Endothelial cell of umbilical vein (primary cell): ENCODE results near the gene TMEM184B. TPM values are rescaled to one million over a fixed set of nuclear protein-coding genes. Genes with fewer than 3 reads are reported as not detected.

Source experiments
- BruUV-seq: library from RNA; stranded (reverse); fragments of 400-500 nt; replicated peaks from 2 replicates; lab custom pipeline; 2021; lab: Mats Ljungman, UMichigan
- CTCF ChIA-PET: fragments of 300-600, 350-600 bp; sonication (Branson Sonifier 250); formaldehyde crosslinking; loops from one replicate; lab custom pipeline; 2021; ENCODE audit warnings: antibody characterized with exemption, inconsistent platforms; lab: Charles Lee
- POLR2A ChIA-PET: fragments of 300-600, 350-600 bp; sonication (Branson Sonifier 250); formaldehyde crosslinking; loops from one replicate; lab custom pipeline; 2021; ENCODE audit warnings: antibody characterized with exemption, inconsistent platforms; lab: Charles Lee
- DNase-seq: peaks from one replicate; pipeline ENCODE4 v3.0.0-alpha.2; 2011; ENCODE audit warnings: low read depth, low spot score
- FAIRE-seq: peaks from 2 replicates; lab custom pipeline; 2011; peaks lifted over from hg19 to GRCh38; lab: Jason Lieb, UNC
- H2AFZ ChIP-seq: 2 replicates; pipeline ENCODE4 v1.6.0; 2012; ENCODE audit warnings: low read depth, low read length, control low read depth, inconsistent platforms
- H3K27ac ChIP-seq: 2 replicates; pipeline ENCODE4 v1.5.1; 2011; ENCODE audit warnings: low read depth, mild to moderate bottlenecking, control low read depth, low read length, moderate library complexity; ENCODE audit not compliant: insufficient read depth
- H3K27me3 ChIP-seq, 2 experiments: 2 replicates each; pipeline versions ENCODE4 v1.6.0 to v1.6.1; 2011; ENCODE audit warnings: low read length in 2 of 2, mixed read lengths in 1 of 2; ENCODE audit not compliant: control insufficient read depth in 2 of 2, insufficient read depth in 2 of 2
- H3K36me3 ChIP-seq, 2 experiments: 2 replicates in 1 of 2; 3 replicates in 1 of 2; pipeline ENCODE4 v1.5.1; 2011; ENCODE audit warnings: low read length in 2 of 2, mild to moderate bottlenecking in 1 of 2, moderate library complexity in 1 of 2; ENCODE audit not compliant: control insufficient read depth in 2 of 2, insufficient read depth in 2 of 2; ENCODE audit errors: extremely low read depth in 1 of 2
- H3K4me1 ChIP-seq: 3 replicates; pipeline ENCODE4 v1.5.1; 2011; ENCODE audit warnings: mild to moderate bottlenecking, low read length; ENCODE audit not compliant: control insufficient read depth, insufficient read depth; ENCODE audit errors: extremely low read depth
- H3K4me2 ChIP-seq: 2 replicates; pipeline ENCODE4 v1.6.1; 2011; ENCODE audit warnings: low read length, control low read depth, mixed read lengths; ENCODE audit not compliant: insufficient read depth
- H3K4me3 ChIP-seq, 3 experiments: fragments of 200-600 bp in 1 of 3; sonication (generic), shearing (Covaris generic) in 1 of 3; replicated peaks in 1 of 3; 2 replicates each; pipeline ENCODE4 v1.5.1; 2011 to 2016; ENCODE audit warnings: control low read depth in 3 of 3, low read length in 3 of 3, mild to moderate bottlenecking in 2 of 3, inconsistent platforms in 1 of 3, low read depth in 1 of 3, moderate library complexity in 1 of 3; ENCODE audit not compliant: insufficient read depth in 1 of 3
- H3K79me2 ChIP-seq: 2 replicates; pipeline ENCODE4 v1.6.0; 2012; ENCODE audit warnings: low read length, inconsistent platforms; ENCODE audit not compliant: control insufficient read depth, insufficient read depth
- H3K9ac ChIP-seq: replicated peaks from 2 replicates; pipeline ENCODE3; 2011; ENCODE audit warnings: low read length, control low read depth; ENCODE audit not compliant: insufficient read depth; ENCODE audit errors: extremely low read depth
- H3K9me1 ChIP-seq: replicated peaks from 3 replicates; pipeline ENCODE4 v1.6.0; 2011; ENCODE audit warnings: mild to moderate bottlenecking, low read length; ENCODE audit not compliant: control insufficient read depth, insufficient read depth; ENCODE audit errors: extremely low read depth
- H3K9me3 ChIP-seq: replicated peaks from 2 replicates; pipeline ENCODE4 v1.5.1; 2012; ENCODE audit warnings: low read length, inconsistent platforms; ENCODE audit not compliant: control insufficient read depth, insufficient read depth
- H4K20me1 ChIP-seq: replicated peaks from 2 replicates; pipeline ENCODE3; 2011; ENCODE audit warnings: mild to moderate bottlenecking, low read length; ENCODE audit not compliant: control insufficient read depth, insufficient read depth; ENCODE audit errors: extremely low read depth
- CTCF ChIP-seq, 2 donors: IDR thresholded peaks; 1 replicate in 1 of 2; 2 replicates in 1 of 2; pipeline ENCODE4 v1.5.1; 2011; ENCODE audit warnings: low read length in 2 of 2, mild to moderate bottlenecking in 2 of 2, moderate library complexity in 2 of 2, control low read depth in 1 of 2, inconsistent platforms in 1 of 2, low read depth in 1 of 2; ENCODE audit not compliant: insufficient read depth in 1 of 2; ENCODE audit errors: extremely low read depth in 1 of 2
- EZH2 ChIP-seq: IDR thresholded peaks from 2 replicates; pipeline ENCODE4 v1.6.1; 2012; ENCODE audit warnings: borderline replicate concordance, low read depth, mild to moderate bottlenecking, moderate library complexity, low read length, inconsistent platforms; ENCODE audit not compliant: severe bottlenecking
- FOS ChIP-seq: IDR thresholded peaks from 2 replicates; pipeline ENCODE4 v1.6.1; 2011; ENCODE audit warnings: mild to moderate bottlenecking, low read length, moderate library complexity, borderline replicate concordance; ENCODE audit not compliant: insufficient read depth
- GATA2 ChIP-seq: IDR thresholded peaks from 2 replicates; pipeline ENCODE4 v1.7.0; 2011; ENCODE audit warnings: low read depth, mild to moderate bottlenecking, moderate library complexity, mixed read lengths, low read length; ENCODE audit not compliant: insufficient read length, insufficient read depth
- JUN ChIP-seq: IDR thresholded peaks from 2 replicates; pipeline ENCODE4 v1.6.1; 2011; ENCODE audit warnings: borderline replicate concordance, low read depth; ENCODE audit not compliant: insufficient read length, insufficient read depth
- MAX ChIP-seq: IDR thresholded peaks from 2 replicates; pipeline ENCODE4 v1.6.1; 2011; ENCODE audit not compliant: insufficient read depth, insufficient read length
- MYC ChIP-seq: IDR thresholded peaks from one replicate; pipeline ENCODE4 v1.6.1; 2011; ENCODE audit warnings: mild to moderate bottlenecking, low read depth, low read length
- POLR2A ChIP-seq: IDR thresholded peaks from 2 replicates; pipeline ENCODE4 v1.6.1; 2012; ENCODE audit warnings: low read depth, mild to moderate bottlenecking, control low read depth, low read length
- POLR2AphosphoS5 ChIP-seq: IDR thresholded peaks from 2 replicates; pipeline ENCODE4 v1.6.1; 2012; ENCODE audit warnings: low read depth, mild to moderate bottlenecking, control low read depth, low read length, moderate library complexity; ENCODE audit not compliant: insufficient read depth
- dilution Hi-C: fragments of 300-500 bp; cut with MboI; formaldehyde crosslinking; loops from one replicate; pipeline ENCODE4 v1.15.0; 2019; ENCODE audit warnings: low sequenced_read_pairs; ENCODE audit not compliant: extremely low pct_ligation_motif_present
- intact Hi-C: fragments of 100-400 bp; cut with micrococcal nuclease; formaldehyde crosslinking; loops from one replicate; pipeline ENCODE4 v1.10.0; 2022
- polyA plus RNA-seq, 4 experiments: library from polyadenylated mRNA; depleted of rRNA in 3 of 4; stranded (reverse) in 3 of 4; unstranded in 1 of 4; fragments of >200 nt; gene quantifications; 2 replicates each; pipeline versions ENCODE4 v1.2.1 to v1.2.3, GENCODE V29; 2011 to 2012; ENCODE audit warnings: missing spikeins in 1 of 4
- total RNA-seq: library from RNA; stranded (reverse); gene quantifications from 2 replicates; pipeline ENCODE4 v1.2.3, GENCODE V29; 2021

TMEM184B gene
- total and polyA plus RNA-seq, 2 donors (not counting 3 experiments of a cell fraction or from before 2014, with no cell fraction given), result 72.5 to 96.6 TPM

- H4K20me1 ChIP-seq, result no peaks in the 10 kb centered on the region
- no TSS peak for BruUV-seq
Measured at GRCh38 chr22:38294193-38294592, 21.4 kb upstream of the TMEM184B start.

More at GRCh38 chr22:38294193-38294592, 21.4 kb upstream of the TMEM184B start:
- Histone ChIP-seq H3K27ac (no peak overlapping the region), H3K9me3 (no peaks in the 10 kb centered on the region), H3K4me1 (no peaks in the 10 kb centered on the region), H3K27me3 (no peaks in the 10 kb centered on the region), H3K4me2 (no peak overlapping the region), H3K79me2 (peaks cover 13% of the 10 kb centered on the region), H3K4me3 (no peak overlapping the region), H3K9ac (no peak overlapping the region), H3K9me1 (no peaks in the 10 kb centered on the region), H3K36me3 (peaks cover 28 to 71% of the 10 kb centered on the region in 2 experiments), H2AFZ (no peak overlapping the region)
- TF ChIP-seq POLR2AphosphoS5, result no peak
- no peak for TF ChIP-seq MAX
- no peak for TF ChIP-seq JUN
- TF ChIP-seq GATA2, result no peak
- no peak for TF ChIP-seq EZH2
- no peak for TF ChIP-seq FOS
- TF ChIP-seq POLR2A, result no peak
- TF ChIP-seq MYC, result no peak
- TF ChIP-seq CTCF (IDR thresholded peaks at IDR 0.05; ENCODE audit: extremely low read depth in 1 of 2, insufficient read depth in 1 of 2, low read depth in 1 of 2, low read length in 2 of 2), result no peak
- ChIA-PET CTCF (no interaction called here), POLR2A (no interaction called here)
- no peak for DNase-seq
- no peak for FAIRE-seq
- dilution Hi-C loops, result no loop called here
- intact Hi-C loops, result no loop called here
